ENCODE results near the gene NEUROD1.

Gene NEUROD1

GRCh38 chr2:181667234-181667633 is 13.1 kb downstream of the NEUROD1 start:
- Histone ChIP-seq H3K9ac (ENCODE audit: low read depth in 1 of 2, low read length in 2 of 2) (no peak overlapping the region), H3K27ac (ENCODE audit: low read depth, low read length) (no peak overlapping the region), H3K4me3 (ENCODE audit: low read depth in 1 of 2, low read length in 2 of 2) (no peak overlapping the region), H3K9me3 (ENCODE audit: control insufficient read depth in 1 of 2, low read length in 2 of 2) (peaks cover 0 to 16% of the 10 kb centered on the region in 2 donors), H3K27me3 (ENCODE audit: control insufficient read depth in 1 of 2, insufficient read depth in 2 of 2, low read length in 2 of 2) (peaks cover 0 to 5% of the 10 kb centered on the region in 2 donors), H3K4me1 (ENCODE audit: control insufficient read depth in 1 of 2, insufficient read depth in 2 of 2, low read length in 2 of 2) (no peaks in the 10 kb centered on the region), H3K36me3 (ENCODE audit: control insufficient read depth in 1 of 2, insufficient read depth in 2 of 2, low read length in 2 of 2) (no peaks in the 10 kb centered on the region)

- Histone ChIP-seq H3K27me3 (ENCODE audit: control insufficient read depth in 1 of 2, insufficient read depth in 2 of 2, low read length in 2 of 2) (peaks cover 0 to 3% of the 10 kb centered on the region in 2 donors), H3K9ac (ENCODE audit: low read depth in 1 of 2, low read length in 2 of 2) (no peak overlapping the region), H3K4me3 (ENCODE audit: low read depth in 1 of 2, low read length in 2 of 2) (no peak overlapping the region), H3K36me3 (ENCODE audit: control insufficient read depth in 1 of 2, insufficient read depth in 2 of 2, low read length in 2 of 2) (no peaks in the 10 kb centered on the region), H3K4me1 (ENCODE audit: control insufficient read depth in 1 of 2, insufficient read depth in 2 of 2, low read length in 2 of 2) (peaks cover 24 to 34% of the 10 kb centered on the region in 2 donors), H3K27ac (ENCODE audit: low read depth, low read length) (no peak overlapping the region), H3K9me3 (ENCODE audit: control insufficient read depth in 1 of 2, low read length in 2 of 2) (peaks cover 0 to 16% of the 10 kb centered on the region in 2 donors)
These were observed 18.0 kb downstream of the NEUROD1 start for GRCh38 chr2:181662287-181662686.

GRCh38 chr2:181660181-181660580 is 20.1 kb downstream of the NEUROD1 start:
- Histone ChIP-seq H3K4me3 (ENCODE audit: low read depth in 1 of 2, low read length in 2 of 2) (no peak overlapping the region), H3K9me3 (ENCODE audit: control insufficient read depth in 1 of 2, low read length in 2 of 2) (no peaks in the 10 kb centered on the region), H3K27me3 (ENCODE audit: control insufficient read depth in 1 of 2, insufficient read depth in 2 of 2, low read length in 2 of 2) (peaks cover 0 to 3% of the 10 kb centered on the region in 2 donors), H3K9ac (ENCODE audit: low read depth in 1 of 2, low read length in 2 of 2) (no peak overlapping the region), H3K36me3 (ENCODE audit: control insufficient read depth in 1 of 2, insufficient read depth in 2 of 2, low read length in 2 of 2) (no peaks in the 10 kb centered on the region), H3K27ac (ENCODE audit: low read depth, low read length) (no peak overlapping the region), H3K4me1 (ENCODE audit: control insufficient read depth in 1 of 2, insufficient read depth in 2 of 2, low read length in 2 of 2) (peaks cover 27 to 38% of the 10 kb centered on the region in 2 donors)

- peaks cover 27 to 38% of the 10 kb centered on the region in 2 donors for H3K4me1 ChIP-seq (ENCODE audit: control insufficient read depth in 1 of 2, insufficient read depth in 2 of 2, low read length in 2 of 2)
- no peaks in the 10 kb centered on the region for H3K9me3 ChIP-seq (ENCODE audit: control insufficient read depth in 1 of 2, low read length in 2 of 2)
- H3K27ac ChIP-seq (ENCODE audit: low read depth, low read length): no peak overlapping the region
- H3K36me3 ChIP-seq (ENCODE audit: control insufficient read depth in 1 of 2, insufficient read depth in 2 of 2, low read length in 2 of 2): no peaks in the 10 kb centered on the region
- H3K27me3 ChIP-seq (ENCODE audit: control insufficient read depth in 1 of 2, insufficient read depth in 2 of 2, low read length in 2 of 2): peaks cover 0 to 3% of the 10 kb centered on the region in 2 donors
- no peak overlapping the region for H3K4me3 ChIP-seq (ENCODE audit: low read depth in 1 of 2, low read length in 2 of 2)
- H3K9ac ChIP-seq (ENCODE audit: low read depth in 1 of 2, low read length in 2 of 2): no peak overlapping the region
These were observed 21.9 kb downstream of the NEUROD1 start for GRCh38 chr2:181658444-181658843.

- no peaks in the 10 kb centered on the region for H3K36me3 ChIP-seq (ENCODE audit: control insufficient read depth in 1 of 2, insufficient read depth in 2 of 2, low read length in 2 of 2)
- H3K27me3 ChIP-seq (ENCODE audit: control insufficient read depth in 1 of 2, insufficient read depth in 2 of 2, low read length in 2 of 2): peaks cover 0 to 3% of the 10 kb centered on the region in 2 donors
- peaks cover 27 to 38% of the 10 kb centered on the region in 2 donors for H3K4me1 ChIP-seq (ENCODE audit: control insufficient read depth in 1 of 2, insufficient read depth in 2 of 2, low read length in 2 of 2)
- H3K9ac ChIP-seq (ENCODE audit: low read depth in 1 of 2, low read length in 2 of 2): peak overlapping the region in 1 of 2 donors; percentile 19
- H3K4me3 ChIP-seq (ENCODE audit: low read depth in 1 of 2, low read length in 2 of 2): peak overlapping the region; percentile 65 to 68
- H3K9me3 ChIP-seq (ENCODE audit: control insufficient read depth in 1 of 2, low read length in 2 of 2): no peaks in the 10 kb centered on the region
- H3K27ac ChIP-seq (ENCODE audit: low read depth, low read length): no peak overlapping the region
These were observed 22.9 kb downstream of the NEUROD1 start for GRCh38 chr2:181657379-181657778.

GRCh38 chr2:181656450-181657291 is 23.6 kb downstream of the NEUROD1 start, which contains the start of gene CERKL:
Gene CERKL (minus strand): TSS chr2:181657105. CDS start chr2:181657006, 99 bp downstream.
- Histone ChIP-seq H3K36me3 (ENCODE audit: control insufficient read depth in 1 of 2, insufficient read depth in 2 of 2, low read length in 2 of 2) (no peaks in the 10 kb centered on the region), H3K27ac (ENCODE audit: low read depth, low read length) (no peak within 1 kb of the TSS), H3K9ac (ENCODE audit: low read depth in 1 of 2, low read length in 2 of 2) (peak within 1 kb of the TSS; percentile 19 to 27), H3K9me3 (ENCODE audit: control insufficient read depth in 1 of 2, low read length in 2 of 2) (no peaks in the 10 kb centered on the region), H3K4me1 (ENCODE audit: control insufficient read depth in 1 of 2, insufficient read depth in 2 of 2, low read length in 2 of 2) (peaks cover 27 to 38% of the 10 kb centered on the region in 2 donors), H3K4me3 (ENCODE audit: low read depth in 1 of 2, low read length in 2 of 2) (peak within 1 kb of the TSS; percentile 65 to 68), H3K27me3 (ENCODE audit: control insufficient read depth in 1 of 2, insufficient read depth in 2 of 2, low read length in 2 of 2) (peaks cover 0 to 3% of the 10 kb centered on the region in 2 donors)

GRCh38 chr2:181655519-181655918 is 24.8 kb downstream of the NEUROD1 start:
- peaks cover 0 to 3% of the 10 kb centered on the region in 2 donors for H3K27me3 ChIP-seq (ENCODE audit: control insufficient read depth in 1 of 2, insufficient read depth in 2 of 2, low read length in 2 of 2)
- no peak overlapping the region for H3K27ac ChIP-seq (ENCODE audit: low read depth, low read length)
- H3K4me1 ChIP-seq (ENCODE audit: control insufficient read depth in 1 of 2, insufficient read depth in 2 of 2, low read length in 2 of 2): peaks cover 27 to 35% of the 10 kb centered on the region in 2 donors
- H3K4me3 ChIP-seq (ENCODE audit: low read depth in 1 of 2, low read length in 2 of 2): peak overlapping the region in 1 of 2 donors; percentile 10
- H3K9me3 ChIP-seq (ENCODE audit: control insufficient read depth in 1 of 2, low read length in 2 of 2): no peaks in the 10 kb centered on the region
- H3K36me3 ChIP-seq (ENCODE audit: control insufficient read depth in 1 of 2, insufficient read depth in 2 of 2, low read length in 2 of 2): no peaks in the 10 kb centered on the region
- no peak overlapping the region for H3K9ac ChIP-seq (ENCODE audit: low read depth in 1 of 2, low read length in 2 of 2)

- Histone ChIP-seq H3K9ac (ENCODE audit: low read depth in 1 of 2, low read length in 2 of 2) (no peak overlapping the region), H3K36me3 (ENCODE audit: control insufficient read depth in 1 of 2, insufficient read depth in 2 of 2, low read length in 2 of 2) (no peaks in the 10 kb centered on the region), H3K27ac (ENCODE audit: low read depth, low read length) (no peak overlapping the region), H3K27me3 (ENCODE audit: control insufficient read depth in 1 of 2, insufficient read depth in 2 of 2, low read length in 2 of 2) (no peaks in the 10 kb centered on the region), H3K4me3 (ENCODE audit: low read depth in 1 of 2, low read length in 2 of 2) (no peak overlapping the region), H3K4me1 (ENCODE audit: control insufficient read depth in 1 of 2, insufficient read depth in 2 of 2, low read length in 2 of 2) (no peaks in the 10 kb centered on the region), H3K9me3 (ENCODE audit: control insufficient read depth in 1 of 2, low read length in 2 of 2) (no peaks in the 10 kb centered on the region)
These were observed 30.8 kb downstream of the NEUROD1 start for GRCh38 chr2:181649436-181649979.

- no peak overlapping the region for H3K4me3 ChIP-seq (ENCODE audit: low read depth in 1 of 2, low read length in 2 of 2)
- H3K36me3 ChIP-seq (ENCODE audit: control insufficient read depth in 1 of 2, insufficient read depth in 2 of 2, low read length in 2 of 2): no peaks in the 10 kb centered on the region
- no peaks in the 10 kb centered on the region for H3K9me3 ChIP-seq (ENCODE audit: control insufficient read depth in 1 of 2, low read length in 2 of 2)
- no peak overlapping the region for H3K27ac ChIP-seq (ENCODE audit: low read depth, low read length)
- H3K4me1 ChIP-seq (ENCODE audit: control insufficient read depth in 1 of 2, insufficient read depth in 2 of 2, low read length in 2 of 2): no peaks in the 10 kb centered on the region
- H3K9ac ChIP-seq (ENCODE audit: low read depth in 1 of 2, low read length in 2 of 2): no peak overlapping the region
- H3K27me3 ChIP-seq (ENCODE audit: control insufficient read depth in 1 of 2, insufficient read depth in 2 of 2, low read length in 2 of 2): no peaks in the 10 kb centered on the region
These were observed 31.7 kb downstream of the NEUROD1 start for GRCh38 chr2:181648478-181649155.
